ENCODE results near the gene KIF18B. TPM values are rescaled to one million over a fixed set of nuclear protein-coding genes. Genes with fewer than 3 reads are reported as not detected.

The KIF18B gene
- polyA plus RNA-seq, 2 of the 4 experiments (the other 2 are of a cell fraction), result 19.6 to 41.7 TPM

DNA sequence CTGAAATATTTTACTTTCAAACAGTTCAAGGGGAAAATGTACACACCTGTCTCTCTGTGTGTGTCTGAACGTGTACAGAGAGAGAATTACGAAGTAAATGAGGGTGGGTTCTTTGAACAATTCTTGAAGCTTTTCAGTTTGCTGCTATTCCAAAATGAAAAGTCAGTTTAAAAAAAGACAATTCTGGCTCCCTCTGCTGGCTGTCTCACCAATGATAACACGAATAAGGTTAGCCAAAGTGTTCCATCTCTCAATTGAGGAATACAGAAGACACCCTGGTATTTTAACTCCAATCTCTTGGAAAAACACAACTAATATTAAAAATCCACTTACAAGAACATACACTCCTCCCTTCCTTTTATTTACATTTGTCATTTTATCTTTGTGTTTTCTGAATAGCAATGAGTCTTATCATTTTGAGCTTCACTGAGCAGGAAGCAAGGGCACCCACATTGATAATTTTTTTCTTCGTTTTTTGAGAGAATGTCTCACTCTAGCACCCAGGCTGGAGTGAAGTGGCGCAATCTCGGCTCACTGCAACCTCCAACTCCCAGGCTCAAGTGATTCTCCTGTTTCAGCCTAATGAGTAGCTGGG lies 68.8 kb downstream of the KIF18B start:
- FAIRE-seq (peak; percentile 68), DNase-seq (ENCODE audit: low read depth in 1 of 2, low spot score in 1 of 2) (peak; percentile 45 to 80), ATAC-seq (peak; percentile 80 to 85; a peak in 5 of 6 replicates)
- Histone ChIP-seq H3K4me3 (no peak overlapping the region), H3K4me2 (no peak overlapping the region), H3K9me3 (no peaks in the 10 kb centered on the region), H3K27ac (no peak overlapping the region), H3K4me1 (no peaks in the 10 kb centered on the region)
- ChIA-PET POLR2A (interaction anchor here (0.6 to 1.5 kb wide), 2 partner anchors 15 to 50 kb away, joined by 3 to 4 read pairs; no protein-coding TSS in a partner anchor), CTCF (interaction anchor here (0.6 to 45.1 kb wide), 48 partner anchors 12 to 254 kb away, joined by 3 to 1787 read pairs (median 5); partner anchors contain the start of genes EFTUD2 and HIGD1B)
- WGBS (ENCODE audit: missing lambda C conversion rate), result 37% methylated on average over 6 of the region's 6 CpGs
- TF ChIP-seq CTCF (IDR thresholded peaks at IDR 0.05), result peak; percentile 94
- TF ChIP-seq CEBPB (IDR thresholded peaks at IDR 0.05), result no peak
- peak; percentile 74 for TF ChIP-seq SMC3 (IDR thresholded peaks at IDR 0.05)
- no peak for TF ChIP-seq FOSB (CRISPR knock-in tag; IDR thresholded peaks at IDR 0.05)
- TF ChIP-seq ZSCAN20 (CRISPR knock-in tag; IDR thresholded peaks at IDR 0.05), result no peak
- no peak for TF ChIP-seq TFCP2L1 (CRISPR knock-in tag; IDR thresholded peaks at IDR 0.05)
- TF ChIP-seq KDM1A (IDR thresholded peaks at IDR 0.05; ENCODE audit: low read depth), result no peak
- TF ChIP-seq ATOH8 (CRISPR knock-in tag; IDR thresholded peaks at IDR 0.05; ENCODE audit: low read depth), result no peak
- TF ChIP-seq, protein P1, sequence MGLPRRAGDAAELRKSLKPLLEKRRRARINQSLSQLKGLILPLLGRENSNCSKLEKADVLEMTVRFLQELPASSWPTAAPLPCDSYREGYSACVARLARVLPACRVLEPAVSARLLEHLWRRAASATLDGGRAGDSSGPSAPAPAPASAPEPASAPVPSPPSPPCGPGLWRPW (IDR thresholded peaks at IDR 0.05), result no peak
- peak; percentile 54 for TF ChIP-seq RAD21 (conservative IDR thresholded peaks at IDR 0.05 in 1 of 2, IDR thresholded peaks at IDR 0.05 in 1 of 2)
- TF ChIP-seq JUN (IDR thresholded peaks at IDR 0.05), result no peak
- no peak for TF ChIP-seq HMGXB4 (CRISPR knock-in tag; IDR thresholded peaks at IDR 0.05; ENCODE audit: borderline replicate concordance)
- no peak for TF ChIP-seq FOSL2 (IDR thresholded peaks at IDR 0.05)
- no peak for TF ChIP-seq FOSL2 (CRISPR knock-in tag; IDR thresholded peaks at IDR 0.05)
- TF ChIP-seq CBX8 (IDR thresholded peaks at IDR 0.05), result no peak
- no peak for TF ChIP-seq BCL3 (IDR thresholded peaks at IDR 0.05)
- no peak for TF ChIP-seq NPAS2 (CRISPR knock-in tag; IDR thresholded peaks at IDR 0.05; ENCODE audit: borderline replicate concordance)
- no peak for TF ChIP-seq HOXB13 (CRISPR knock-in tag; IDR thresholded peaks at IDR 0.05; ENCODE audit: low read depth)

DNA sequence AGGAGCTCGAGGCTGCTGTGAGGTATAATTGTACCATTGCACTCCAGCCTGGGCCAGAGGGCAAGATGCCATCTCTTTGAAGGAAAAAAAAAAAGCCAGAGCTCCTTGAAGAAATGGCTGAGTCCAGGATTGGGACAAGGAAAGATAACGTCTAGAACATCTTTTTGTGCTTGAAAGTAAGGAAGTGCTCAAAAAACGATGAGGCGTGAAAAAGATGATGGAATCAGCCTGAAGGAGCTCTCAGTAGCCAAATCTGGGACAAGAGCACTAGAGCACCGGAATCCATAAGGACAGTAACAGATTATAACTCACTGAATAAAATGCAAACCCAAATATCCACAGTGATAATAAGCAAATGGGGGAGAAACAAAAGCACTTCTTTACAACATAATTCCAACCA lies 70.5 kb downstream of the KIF18B start:
- no peak for FAIRE-seq
- H3K4me2 ChIP-seq, result no peak overlapping the region
- no peak overlapping the region for H3K4me3 ChIP-seq
- POLR2A ChIA-PET, result no interaction called here
- no peak for TF ChIP-seq PHF8 (IDR thresholded peaks at IDR 0.05; ENCODE audit: borderline replicate concordance, low read depth)
- TF ChIP-seq MAFK (IDR thresholded peaks at IDR 0.05; ENCODE audit: partially characterized antibody), result peak; percentile 64
- TF ChIP-seq, protein P1 (IDR thresholded peaks at IDR 0.05), result no peak
- no peak for TF ChIP-seq HMGXB4 (CRISPR knock-in tag; IDR thresholded peaks at IDR 0.05; ENCODE audit: borderline replicate concordance)
- no peak for TF ChIP-seq FOSL2 (IDR thresholded peaks at IDR 0.05)
- no peak for TF ChIP-seq FOSL2 (CRISPR knock-in tag; IDR thresholded peaks at IDR 0.05)
- no peak for DNase-seq (ENCODE audit: low read depth in 1 of 2, low spot score in 1 of 2)
- no peak overlapping the region for H3K27ac ChIP-seq
- peaks cover 3% of the 10 kb centered on the region; the same call in 1 of the 3 replicates for H3K4me1 ChIP-seq
- 90% methylated on average over 5 of the region's 5 CpGs for WGBS (ENCODE audit: missing lambda C conversion rate)
- ATAC-seq, result no peak
- CTCF ChIA-PET, result interaction anchor here (0.6 to 45.1 kb wide), 11 partner anchors 11 to 1017 kb away, joined by 3 to 1787 read pairs (median 15); partner anchors contain the start of genes EFTUD2, HIGD1B, MAPT and PLCD3
- no peaks in the 10 kb centered on the region for H3K9me3 ChIP-seq
